ENCODE results near the gene CPEB1.

DNA sequence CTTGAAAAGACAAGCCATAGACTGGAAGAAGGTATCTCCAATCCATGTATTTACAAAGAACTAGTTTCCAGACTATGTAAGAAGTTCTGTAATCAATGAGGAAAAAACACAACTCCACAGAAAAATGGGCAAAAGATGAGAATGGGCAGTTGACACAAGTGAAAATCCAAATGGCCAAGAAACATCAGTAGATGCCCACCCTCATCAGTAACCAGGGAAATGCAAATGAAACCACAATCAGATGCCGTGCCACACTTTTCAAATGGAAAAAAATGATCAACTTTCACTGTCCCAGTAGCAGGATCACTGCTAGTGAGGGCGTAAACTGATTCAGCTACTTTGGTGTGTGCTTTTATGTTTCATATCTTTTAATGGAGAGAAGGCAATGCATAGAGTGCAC lies 4.5 kb upstream of the CPEB1 start:
- TF ChIP-seq, protein P1, sequence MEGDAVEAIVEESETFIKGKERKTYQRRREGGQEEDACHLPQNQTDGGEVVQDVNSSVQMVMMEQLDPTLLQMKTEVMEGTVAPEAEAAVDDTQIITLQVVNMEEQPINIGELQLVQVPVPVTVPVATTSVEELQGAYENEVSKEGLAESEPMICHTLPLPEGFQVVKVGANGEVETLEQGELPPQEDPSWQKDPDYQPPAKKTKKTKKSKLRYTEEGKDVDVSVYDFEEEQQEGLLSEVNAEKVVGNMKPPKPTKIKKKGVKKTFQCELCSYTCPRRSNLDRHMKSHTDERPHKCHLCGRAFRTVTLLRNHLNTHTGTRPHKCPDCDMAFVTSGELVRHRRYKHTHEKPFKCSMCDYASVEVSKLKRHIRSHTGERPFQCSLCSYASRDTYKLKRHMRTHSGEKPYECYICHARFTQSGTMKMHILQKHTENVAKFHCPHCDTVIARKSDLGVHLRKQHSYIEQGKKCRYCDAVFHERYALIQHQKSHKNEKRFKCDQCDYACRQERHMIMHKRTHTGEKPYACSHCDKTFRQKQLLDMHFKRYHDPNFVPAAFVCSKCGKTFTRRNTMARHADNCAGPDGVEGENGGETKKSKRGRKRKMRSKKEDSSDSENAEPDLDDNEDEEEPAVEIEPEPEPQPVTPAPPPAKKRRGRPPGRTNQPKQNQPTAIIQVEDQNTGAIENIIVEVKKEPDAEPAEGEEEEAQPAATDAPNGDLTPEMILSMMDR (IDR thresholded peaks at IDR 0.05), result no peak
- no peak for TF ChIP-seq EZH2 (IDR thresholded peaks at IDR 0.05; ENCODE audit: borderline replicate concordance, insufficient read depth, low read depth, low read length, poor library complexity, severe bottlenecking)

Measured in B cell (primary cell).